BLaER1 (cell line): ENCODE results near the gene PAK6.
A peak's percentile ranks its signal among the peaks of the same experiment; 100 is the strongest.

Experiments used
- H3K27ac ChIP-seq: shearing (Covaris generic); formaldehyde crosslinking; 2 replicates; pipeline ENCODE4 v1.8.1; 2022
- H3K27me3 ChIP-seq: shearing (Covaris generic); formaldehyde crosslinking; 2 replicates; pipeline ENCODE4 v1.8.1; 2022
- H3K36me3 ChIP-seq: shearing (Covaris generic); formaldehyde crosslinking; 2 replicates; pipeline ENCODE4 v1.8.1; 2022
- H3K4me1 ChIP-seq: shearing (Covaris generic); formaldehyde crosslinking; 2 replicates; pipeline ENCODE4 v1.8.1; 2022
- H3K4me2 ChIP-seq: shearing (Covaris generic); formaldehyde crosslinking; 2 replicates; pipeline ENCODE4 v1.8.1; 2022
- H3K4me3 ChIP-seq: shearing (Covaris generic); formaldehyde crosslinking; 2 replicates; pipeline ENCODE4 v1.8.1; 2022
- H3K9ac ChIP-seq: shearing (Covaris generic); formaldehyde crosslinking; 2 replicates; pipeline ENCODE4 v1.8.1; 2022
- H3K9me3 ChIP-seq: shearing (Covaris generic); formaldehyde crosslinking; 2 replicates; pipeline ENCODE4 v1.8.1; 2022
- H4K20me1 ChIP-seq: shearing (Covaris generic); formaldehyde crosslinking; 2 replicates; pipeline ENCODE4 v1.8.1; 2022
- Cebpa-rat ChIP-seq: shearing (Covaris generic); IDR thresholded peaks from 2 replicates; pipeline ENCODE4 v1.8.1; 2022

The PAK6 gene

DNA sequence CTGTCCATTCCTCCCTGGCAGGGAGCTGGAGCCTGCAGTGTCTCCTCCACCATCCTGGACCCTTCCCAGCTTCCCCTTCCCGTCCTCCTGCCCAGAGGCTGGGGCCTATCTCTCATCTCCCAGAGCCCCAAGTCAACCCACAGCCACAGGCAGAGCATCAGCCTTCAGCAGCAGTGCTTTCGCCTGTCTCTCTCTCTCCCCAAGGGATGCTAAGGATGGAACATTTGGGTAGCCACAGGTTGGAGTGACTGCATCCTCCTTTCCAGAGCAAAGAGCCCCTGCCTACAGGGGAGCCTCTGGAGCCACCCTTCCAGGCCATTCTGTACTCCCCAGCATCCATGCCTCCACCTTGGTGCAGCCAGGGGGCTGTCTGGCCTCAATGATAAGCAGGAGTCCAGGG, 64.7 kb downstream of the PAK6 start:
- H3K4me3 ChIP-seq = no peak overlapping the region

DNA sequence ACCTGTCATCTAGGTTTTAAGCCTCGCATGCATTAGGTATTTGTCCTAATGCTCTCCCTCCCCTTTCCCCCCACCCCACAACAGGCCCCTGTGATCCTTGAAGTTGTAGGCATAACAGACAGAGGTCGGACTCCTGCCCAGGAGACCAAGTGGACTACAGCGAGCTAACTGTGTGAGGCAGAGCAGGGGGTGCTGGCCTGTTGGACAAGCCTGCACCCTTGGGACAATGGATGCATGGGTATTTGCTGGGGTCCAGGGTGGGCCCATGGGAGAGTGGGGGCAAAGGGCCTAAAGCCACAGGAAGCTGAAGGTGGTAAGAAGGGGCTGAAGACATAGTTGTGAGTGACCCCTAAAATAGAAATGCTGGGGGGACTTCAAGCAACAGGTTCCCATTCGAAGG, 66.4 kb downstream of the PAK6 start:
- H3K9me3 ChIP-seq = peaks cover 11% of the 10 kb centered on the region
- no peak overlapping the region for H3K27ac ChIP-seq
- no peaks in the 10 kb centered on the region for H3K27me3 ChIP-seq
- H3K9ac ChIP-seq = no peak overlapping the region
- H3K36me3 ChIP-seq = peaks cover 41% of the 10 kb centered on the region
- H3K4me2 ChIP-seq = peak overlapping the region; percentile 92
- TF ChIP-seq Cebpa-rat = no peak
- H3K4me3 ChIP-seq = no peak overlapping the region
- H3K4me1 ChIP-seq = peaks cover 59% of the 10 kb centered on the region
- no peaks in the 10 kb centered on the region for H4K20me1 ChIP-seq

More for the DNA sequence above, 64.7 kb downstream of the PAK6 start:
- peaks cover 57% of the 10 kb centered on the region for H3K36me3 ChIP-seq
- no peak overlapping the region for H3K9ac ChIP-seq
- no peak for TF ChIP-seq Cebpa-rat
- no peak overlapping the region for H3K4me2 ChIP-seq
- H3K4me1 ChIP-seq = peaks cover 42% of the 10 kb centered on the region
- no peaks in the 10 kb centered on the region for H4K20me1 ChIP-seq
- peaks cover 23% of the 10 kb centered on the region for H3K9me3 ChIP-seq
- H3K27me3 ChIP-seq = no peaks in the 10 kb centered on the region
- no peak overlapping the region for H3K27ac ChIP-seq

DNA sequence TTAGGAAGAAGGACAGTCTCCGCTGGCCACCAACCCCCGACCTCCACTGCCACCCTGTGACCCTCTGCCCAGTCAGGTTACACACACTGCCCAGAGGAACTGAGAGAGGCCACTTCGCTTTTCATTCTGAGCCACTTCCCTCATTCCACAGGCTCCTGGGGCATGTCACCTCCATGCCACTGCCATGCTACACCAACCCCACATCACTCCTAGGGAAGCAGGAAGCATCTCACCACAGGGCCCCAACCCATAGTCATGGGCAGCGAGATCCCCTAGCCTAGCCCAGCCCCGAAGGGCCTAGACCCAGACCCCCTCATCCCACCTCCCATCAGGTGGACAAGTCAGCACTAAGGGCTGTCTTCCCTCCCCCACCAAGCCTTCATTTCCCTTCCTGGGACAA, 67.5 kb downstream of the PAK6 start:
- Histone ChIP-seq H3K36me3 (peaks cover 30% of the 10 kb centered on the region), H3K4me1 (peaks cover 52% of the 10 kb centered on the region), H4K20me1 (no peaks in the 10 kb centered on the region), H3K27me3 (no peaks in the 10 kb centered on the region), H3K9ac (peak overlapping the region; percentile 80), H3K27ac (peak overlapping the region; percentile 93), H3K4me2 (peak overlapping the region; percentile 92), H3K4me3 (peak overlapping the region; percentile 68), H3K9me3 (0 out of 2 replicates have a peak, but pooled peaks cover under 1% of the 10 kb centered on the region)
- no peak for TF ChIP-seq Cebpa-rat

DNA sequence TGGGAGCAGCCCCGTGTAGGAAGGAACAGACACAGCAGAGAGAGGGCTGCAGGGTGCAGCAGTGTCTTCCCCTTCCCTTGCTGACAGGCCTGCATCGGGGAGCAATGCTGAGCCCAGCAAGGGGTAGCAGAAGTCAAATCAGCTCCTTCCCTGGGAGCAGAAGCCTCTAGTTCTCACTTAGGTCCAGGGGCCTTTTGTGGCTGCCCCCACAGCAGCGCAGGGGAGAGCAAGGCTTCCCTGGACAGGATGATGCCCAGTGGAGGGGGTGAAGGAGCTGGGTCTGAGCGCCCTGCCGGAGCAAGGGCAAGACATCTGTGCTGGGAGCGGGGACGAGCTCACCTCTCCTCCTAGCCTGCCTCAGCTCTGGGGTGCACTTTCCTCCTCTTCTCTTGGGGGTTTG, 68.0 kb downstream of the PAK6 start:
- H3K36me3 ChIP-seq = peaks cover 24% of the 10 kb centered on the region
- TF ChIP-seq Cebpa-rat = no peak
- no peaks in the 10 kb centered on the region for H3K9me3 ChIP-seq
- peaks cover 47% of the 10 kb centered on the region for H3K4me1 ChIP-seq
- peak overlapping the region; percentile 93 for H3K27ac ChIP-seq
- peak overlapping the region; percentile 92 for H3K4me2 ChIP-seq
- H3K9ac ChIP-seq = peak overlapping the region; percentile 80
- peak overlapping the region; percentile 68 for H3K4me3 ChIP-seq
- no peaks in the 10 kb centered on the region for H3K27me3 ChIP-seq
- no peaks in the 10 kb centered on the region for H4K20me1 ChIP-seq

DNA sequence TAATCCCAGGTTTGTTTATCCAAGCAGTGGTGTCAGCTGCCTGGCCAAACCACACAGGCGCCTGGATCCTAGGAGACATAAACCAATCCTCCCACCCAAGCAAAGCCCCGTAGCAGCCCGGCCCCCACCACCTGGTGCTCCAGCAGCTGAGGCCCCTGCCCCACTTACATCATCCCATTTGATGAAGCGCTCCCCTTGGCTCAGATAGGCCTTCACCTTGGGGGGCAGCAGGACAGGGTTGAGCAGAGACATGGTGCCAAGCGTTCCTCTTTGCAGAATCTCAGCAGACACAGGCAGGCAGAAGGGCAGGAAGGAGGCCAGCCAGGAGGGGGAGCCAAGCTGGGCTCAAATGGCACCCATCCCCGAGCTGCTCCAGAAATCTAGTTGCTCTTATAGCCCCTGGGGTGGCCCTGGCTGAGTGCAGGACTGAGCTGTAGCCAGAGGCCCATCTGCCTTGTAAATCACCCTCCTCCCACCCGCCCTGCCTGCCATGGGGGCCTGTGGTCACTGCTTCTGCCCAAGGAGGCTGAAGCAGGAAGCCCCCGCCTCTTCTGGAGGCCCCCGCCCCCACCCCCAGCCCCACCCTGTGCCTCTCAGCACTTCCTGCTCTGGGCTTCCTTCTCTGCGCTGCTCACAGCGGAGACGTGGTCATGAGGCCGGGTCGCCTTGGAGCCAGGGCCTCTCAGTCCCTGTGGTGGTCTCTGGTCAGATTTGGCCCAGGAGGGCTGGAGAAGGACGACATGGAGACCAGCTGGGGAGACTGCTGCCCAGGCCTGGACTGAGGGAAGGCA, 68.8 kb downstream of the PAK6 start, which contains the start of gene PLCB2:
TSS of gene PLCB2 (minus strand) at position 515 of the 791 bp plus-strand sequence. CDS start at position 252, 263 bp downstream.
- Histone ChIP-seq H3K4me3 (peak within 1 kb of the TSS; percentile 68), H4K20me1 (no peaks in the 10 kb centered on the region), H3K27me3 (no peaks in the 10 kb centered on the region), H3K4me1 (peaks cover 43% of the 10 kb centered on the region), H3K27ac (peak within 1 kb of the TSS; percentile 93), H3K9me3 (no peaks in the 10 kb centered on the region), H3K4me2 (peak within 1 kb of the TSS; percentile 92), H3K9ac (peak within 1 kb of the TSS; percentile 80), H3K36me3 (peaks cover 17% of the 10 kb centered on the region)
- TF ChIP-seq Cebpa-rat = no peak

DNA sequence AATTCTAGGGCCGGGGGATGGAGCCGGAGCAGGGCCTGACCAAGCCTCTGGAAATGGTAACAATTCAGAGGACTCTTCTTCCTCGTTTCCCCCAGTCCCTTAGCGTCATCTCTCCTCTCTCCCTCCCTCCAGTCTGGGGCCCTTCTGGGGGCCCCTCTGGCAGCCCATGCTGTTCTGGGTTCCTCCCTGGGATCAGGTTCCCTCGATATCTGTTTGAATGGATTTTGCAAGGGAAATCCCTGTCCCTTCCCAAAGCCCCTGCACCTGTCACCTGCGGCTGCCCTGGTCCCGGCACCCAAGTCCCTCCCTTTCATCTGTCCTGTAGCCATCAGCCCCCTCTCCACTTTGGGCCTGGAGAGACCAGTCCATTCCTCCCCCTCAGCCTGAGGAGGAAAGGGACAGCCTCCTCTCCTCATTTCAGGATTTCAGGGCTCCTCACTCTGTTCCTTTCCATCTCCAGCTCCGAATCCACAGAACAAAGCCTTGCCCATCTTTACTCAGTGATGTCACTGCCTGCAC, 70.5 kb downstream of the PAK6 start:
- H3K4me1 ChIP-seq = peaks cover 43% of the 10 kb centered on the region
- no peaks in the 10 kb centered on the region for H3K9me3 ChIP-seq
- H3K27me3 ChIP-seq = no peaks in the 10 kb centered on the region
- H3K9ac ChIP-seq = peak overlapping the region; percentile 67; the same call in 1 of the 2 replicates
- no peak for TF ChIP-seq Cebpa-rat
- peak overlapping the region; percentile 92 for H3K4me2 ChIP-seq
- no peaks in the 10 kb centered on the region for H3K36me3 ChIP-seq
- no peaks in the 10 kb centered on the region for H4K20me1 ChIP-seq
- H3K27ac ChIP-seq = peak overlapping the region; percentile 93
- peak overlapping the region; percentile 68; the same call in 1 of the 2 replicates for H3K4me3 ChIP-seq

DNA sequence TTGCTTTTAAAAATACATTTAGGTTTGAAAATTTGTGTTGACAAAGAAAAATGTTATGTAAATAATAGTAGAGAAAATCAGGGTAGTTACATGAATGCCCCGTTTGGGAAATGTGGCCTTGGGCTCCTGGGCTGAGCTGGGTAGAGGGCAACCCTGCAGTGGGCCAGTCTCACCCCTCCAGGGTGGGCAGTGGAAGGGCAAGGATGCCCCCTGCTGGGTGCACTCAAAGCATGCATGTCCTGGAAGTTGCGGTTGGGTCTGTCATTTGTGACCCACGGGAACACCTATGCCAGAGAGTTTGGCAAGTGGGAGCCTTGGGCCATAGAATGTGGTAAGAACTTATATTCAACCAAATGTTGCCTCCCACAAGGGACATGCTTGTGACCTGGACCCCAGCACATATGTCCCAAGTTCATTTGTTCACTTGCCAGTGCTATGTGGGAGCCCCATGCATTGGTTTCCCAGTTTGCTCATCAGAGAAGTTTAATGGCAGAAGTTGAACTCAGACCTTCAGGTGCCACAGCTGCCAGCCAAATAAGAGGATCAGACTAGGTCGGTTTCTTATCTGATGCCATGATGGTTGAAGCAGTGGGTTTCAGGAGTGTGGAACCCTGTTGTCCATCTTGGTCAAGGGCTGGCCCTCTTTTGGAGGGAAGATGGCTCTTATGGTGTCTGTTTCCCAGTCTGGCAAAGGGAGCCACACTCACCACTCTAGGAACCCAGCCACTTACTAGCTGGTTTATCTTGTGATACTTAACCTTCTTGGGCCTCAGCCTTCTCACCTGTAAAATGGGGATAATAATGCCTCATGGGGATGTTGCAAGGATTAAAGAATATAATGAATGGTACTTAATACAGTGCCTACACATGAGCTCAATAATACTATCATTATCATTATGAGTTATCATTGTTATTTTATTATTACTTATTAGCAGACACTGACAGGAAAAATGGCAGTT, 71.4 kb downstream of the PAK6 start:
- Histone ChIP-seq H4K20me1 (no peaks in the 10 kb centered on the region), H3K4me3 (no peak overlapping the region), H3K4me1 (peaks cover 43% of the 10 kb centered on the region), H3K36me3 (no peaks in the 10 kb centered on the region), H3K9me3 (no peaks in the 10 kb centered on the region), H3K27ac (no peak overlapping the region), H3K9ac (no peak overlapping the region), H3K4me2 (no peak overlapping the region), H3K27me3 (no peaks in the 10 kb centered on the region)
- no peak for TF ChIP-seq Cebpa-rat

DNA sequence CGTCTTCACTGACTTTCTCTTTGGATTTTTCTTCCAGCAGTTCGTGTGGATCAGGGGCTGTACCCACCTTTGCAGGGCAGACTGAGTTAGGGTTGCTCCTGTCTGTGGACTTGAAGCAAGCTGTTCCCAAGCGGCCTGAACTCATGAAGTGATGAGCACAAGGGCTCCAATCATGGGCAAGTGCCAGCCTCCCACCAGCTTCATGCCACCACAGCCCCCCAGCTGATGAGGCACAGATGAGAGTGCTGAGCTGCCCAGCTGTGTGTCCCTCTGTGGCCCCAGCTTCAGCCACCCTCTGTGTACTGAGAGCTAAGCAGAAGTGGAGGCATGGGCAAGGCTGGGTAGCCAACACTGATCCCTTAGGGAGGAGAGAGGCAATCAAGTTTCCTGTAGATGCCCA, 72.1 kb downstream of the PAK6 start:
- no peak overlapping the region for H3K27ac ChIP-seq
- peaks cover 40% of the 10 kb centered on the region for H3K4me1 ChIP-seq
- no peak overlapping the region for H3K4me3 ChIP-seq
- H4K20me1 ChIP-seq = no peaks in the 10 kb centered on the region
- H3K4me2 ChIP-seq = no peak overlapping the region
- H3K36me3 ChIP-seq = no peaks in the 10 kb centered on the region
- H3K9me3 ChIP-seq = no peaks in the 10 kb centered on the region
- no peak for TF ChIP-seq Cebpa-rat
- H3K27me3 ChIP-seq = no peaks in the 10 kb centered on the region
- H3K9ac ChIP-seq = no peak overlapping the region

DNA sequence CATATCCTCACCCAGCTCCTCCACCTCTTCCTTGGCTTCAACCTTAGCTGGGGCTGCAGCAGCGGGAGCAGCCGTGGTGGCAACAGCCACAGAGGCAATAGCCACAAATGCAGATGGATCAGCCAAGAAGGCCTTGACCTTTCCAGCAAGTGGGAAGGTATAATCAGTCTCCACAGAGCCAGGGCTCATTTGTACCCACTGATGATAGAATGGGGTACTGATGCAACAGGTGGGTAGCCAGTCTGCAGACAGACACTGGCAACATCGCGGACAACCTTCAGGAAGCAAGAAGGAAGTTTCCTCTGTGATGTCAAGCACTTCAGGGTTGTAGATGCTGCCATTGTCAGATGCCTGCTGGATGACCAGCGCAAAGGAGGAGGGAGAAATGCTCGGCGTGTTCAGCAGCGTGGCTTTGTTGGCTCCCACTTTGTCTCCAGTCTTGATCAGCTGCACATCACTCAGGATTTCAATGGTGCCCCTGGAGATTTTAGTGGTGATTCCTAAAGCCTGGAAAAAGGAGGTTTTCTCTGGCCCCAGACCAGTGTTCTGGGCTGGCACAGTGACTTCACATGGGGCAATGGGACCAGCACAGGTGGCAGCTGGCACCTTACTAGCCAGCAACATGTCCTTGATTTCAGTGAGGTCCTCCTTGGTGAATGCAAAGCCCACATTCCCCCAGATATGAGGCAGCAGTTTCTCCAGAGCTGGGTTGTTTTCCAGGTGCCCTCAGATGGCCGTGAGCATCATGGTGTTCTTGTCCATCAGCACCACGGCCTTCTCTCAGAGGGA, 73.7 kb downstream of the PAK6 start:
- Histone ChIP-seq H3K4me1 (peaks cover 31% of the 10 kb centered on the region), H3K9me3 (no peaks in the 10 kb centered on the region), H3K27me3 (no peaks in the 10 kb centered on the region), H3K27ac (no peak overlapping the region), H3K4me3 (no peak overlapping the region), H3K4me2 (no peak overlapping the region), H4K20me1 (no peaks in the 10 kb centered on the region), H3K36me3 (no peaks in the 10 kb centered on the region), H3K9ac (no peak overlapping the region)
- TF ChIP-seq Cebpa-rat = no peak
